GM12878 (cell line): ENCODE results near the gene THYN1. TPM values are rescaled to one million over a fixed set of nuclear protein-coding genes. Genes with fewer than 3 reads are reported as not detected.

Source experiments
- ATAC-seq: fragments of 200-7000 bp; cut with Tn5 transposase; 3 replicates; pipeline ENCODE4 v1.9.1; 2020; ENCODE audit warnings: mild to moderate bottlenecking, moderate library complexity
- BruUV-seq: library from RNA; stranded (reverse); fragments of 400-500 nt; replicated peaks from 2 replicates; lab custom pipeline; 2021; lab: Mats Ljungman, UMichigan
- CTCF ChIA-PET: fragments of 300-600 bp; sonication (Branson Sonifier 250); formaldehyde crosslinking; extraction: SDS; loops from one replicate; lab custom pipeline; 2021; ENCODE audit warnings: inconsistent platforms; lab: Yijun Ruan, JAX
- POLR2A ChIA-PET: fragments of 350-600 bp; formaldehyde crosslinking; extraction: SDS; loops from one replicate; lab custom pipeline; 2021; ENCODE audit warnings: inconsistent platforms; lab: Charles Lee
- RAD21 ChIA-PET: fragments of 300-600 bp; sonication (Branson Sonifier 250); formaldehyde crosslinking; loops from one replicate; lab custom pipeline; 2023; ENCODE audit warnings: antibody characterized with exemption; ENCODE audit not compliant: unreplicated experiment; lab: Charles Lee
- SMC1A ChIA-PET: fragments of 300-600 bp; sonication (Branson Sonifier 250); formaldehyde crosslinking; loops from one replicate; lab custom pipeline; 2023; ENCODE audit not compliant: unreplicated experiment, uncharacterized antibody; lab: Charles Lee
- DNase-seq: peaks from one replicate; pipeline ENCODE4 v3.0.0-alpha.2; 2011; ENCODE audit warnings: low read depth, low spot score
- FAIRE-seq: peaks from 3 replicates; lab custom pipeline; 2011; peaks lifted over from hg19 to GRCh38; lab: Jason Lieb, UNC
- H2AFZ ChIP-seq: 2 replicates; pipeline ENCODE4 v1.6.0; 2011; ENCODE audit warnings: low read depth, low read length, control low read depth; ENCODE audit not compliant: control insufficient read depth
- H3K27ac ChIP-seq: 2 replicates; pipeline ENCODE4 v1.5.1; 2011; ENCODE audit warnings: control low read depth; ENCODE audit not compliant: control insufficient read depth, insufficient read depth
- H3K27me3 ChIP-seq, 2 experiments: replicated peaks in 1 of 2; 2 replicates each; pipeline versions ENCODE4 v1.6.0 to v1.6.1; 2011; ENCODE audit warnings: low read length in 1 of 2; ENCODE audit not compliant: control insufficient read depth in 2 of 2, insufficient read depth in 2 of 2
- H3K36me3 ChIP-seq, 2 experiments: 2 replicates each; pipeline ENCODE4 v1.5.1; 2011; ENCODE audit warnings: low read length in 1 of 2; ENCODE audit not compliant: control insufficient read depth in 2 of 2, insufficient read depth in 2 of 2
- H3K4me1 ChIP-seq: 2 replicates; pipeline ENCODE4 v1.6.1; 2011; ENCODE audit warnings: mild to moderate bottlenecking, low read length, moderate library complexity, mixed read lengths; ENCODE audit not compliant: control insufficient read depth, insufficient read depth
- H3K4me2 ChIP-seq: 2 replicates; pipeline ENCODE4 v1.6.0; 2011; ENCODE audit warnings: control low read depth; ENCODE audit not compliant: control insufficient read depth, insufficient read depth
- H3K4me3 ChIP-seq: fragments of 200-600 bp; sonication (generic); 2 replicates; pipeline ENCODE4 v1.5.1; 2016
- H3K79me2 ChIP-seq: 2 replicates; pipeline ENCODE4 v1.6.0; 2011; ENCODE audit warnings: low read length; ENCODE audit not compliant: control insufficient read depth, insufficient read depth
- H3K9ac ChIP-seq: 2 replicates; pipeline ENCODE4 v1.8.0; 2011; ENCODE audit warnings: low read length, control low read depth, mixed read lengths; ENCODE audit not compliant: control insufficient read depth, insufficient read depth
- H3K9me3 ChIP-seq: replicated peaks from 3 replicates; pipeline ENCODE4 v1.5.1; 2011; ENCODE audit warnings: mild to moderate bottlenecking, low read length; ENCODE audit not compliant: control insufficient read depth, insufficient read depth
- H4K20me1 ChIP-seq: 2 replicates; pipeline ENCODE4 v1.6.0; 2011; ENCODE audit not compliant: control insufficient read depth, insufficient read depth
- DPF2 ChIP-seq: fragments of 450-650 bp; IDR thresholded peaks from 2 replicates; pipeline ENCODE4 v1.6.1; 2017; ENCODE audit warnings: mild to moderate bottlenecking
- IRF3 ChIP-seq: fragments of 450-650 bp; IDR thresholded peaks from 2 replicates; pipeline ENCODE4 v1.6.1; 2014; ENCODE audit warnings: mild to moderate bottlenecking
- NR2F1 ChIP-seq: fragments of 450-650 bp; conservative IDR thresholded peaks from 2 replicates; pipeline ENCODE4 v1.6.1; 2017; ENCODE audit warnings: mild to moderate bottlenecking
- RUNX3 ChIP-seq: IDR thresholded peaks from 2 replicates; pipeline ENCODE4 v1.6.1; 2012; ENCODE audit warnings: low read length, inconsistent platforms
- SMC3 ChIP-seq: IDR thresholded peaks from 2 replicates; pipeline ENCODE4 v1.6.1; 2011; ENCODE audit warnings: low read length, improper control_type of control experiment, borderline replicate concordance
- SREBF1 ChIP-seq: IDR thresholded peaks from 2 replicates; pipeline ENCODE4 v1.6.1; 2012; ENCODE audit warnings: mild to moderate bottlenecking, low read length
- SUZ12 ChIP-seq: fragments of 200-600 bp; sonication (generic); IDR thresholded peaks from one replicate; pipeline ENCODE4 v1.6.1; 2018; ENCODE audit warnings: antibody characterized with exemption, mild to moderate bottlenecking; ENCODE audit not compliant: unreplicated experiment
- ZNF24 ChIP-seq: fragments of 450-650 bp; IDR thresholded peaks from 2 replicates; pipeline ENCODE4 v1.6.1; 2017; ENCODE audit warnings: antibody characterized with exemption, mild to moderate bottlenecking
- ZZZ3 ChIP-seq: IDR thresholded peaks from 2 replicates; pipeline ENCODE4 v1.6.1; 2011; ENCODE audit warnings: low read depth; ENCODE audit not compliant: control insufficient read depth, insufficient read length
- WGBS: methylation state at CpG from one replicate; pipeline ENCODE4 v1.1.6; 2016; ENCODE audit warnings: low lambda C conversion rate; ENCODE audit not compliant: insufficient replicate concordance, insufficient coverage; ENCODE audit errors: missing lambda C conversion rate; 5-methylcytosine and 5-hydroxymethylcytosine counted together
- in situ Hi-C: fragments of 300-500 bp; cut with MboI; formaldehyde crosslinking; loops from 9 replicates; pipeline ENCODE4 v1.14.3; 2018; ENCODE audit warnings: mixed read lengths
- intact Hi-C: fragments of 100-400 bp; cut with micrococcal nuclease; formaldehyde crosslinking; loops from one replicate; pipeline ENCODE4 v1.14.2; 2022; ENCODE audit not compliant: unreplicated experiment
- polyA plus RNA-seq, 11 experiments: library from polyadenylated mRNA; depleted of rRNA in 4 of 11; unstranded in 6 of 11; stranded (reverse) in 5 of 11; fragments of >200 nt; fragmentation: Nextera tagmentation in 4 of 11; fragmentation: Illumina TruSeq in 1 of 11; extraction: Ambion mirVana in 4 of 11; extraction: Trizol in 1 of 11; gene quantifications; 1 replicate in 1 of 11; 2 replicates in 10 of 11; pipeline versions ENCODE4 v1.2.1 to v1.2.3, GENCODE V29; 2011 to 2016; ENCODE audit warnings: inconsistent platforms in 2 of 11, missing spikeins in 2 of 11, low read depth in 1 of 11
- total RNA-seq, 4 experiments: library from RNA; depleted of rRNA in 3 of 4; stranded (reverse); fragments of >200 nt in 3 of 4; fragmentation: Illumina TruSeq in 1 of 4; extraction: Trizol in 1 of 4; gene quantifications; 2 replicates each; pipeline versions ENCODE4 v1.2.1 to v1.2.3, GENCODE V29; 2013 to 2021

THYN1 gene
- total and polyA plus RNA-seq, 10 of the 15 experiments (the other 5 are each of a cell fraction or from before 2014, with no cell fraction given), result 45.7 to 221 (median 96.3) TPM

GRCh38 chr11:134238956-134239355, 14.2 kb downstream of the THYN1 start (continued):
- no peak for TF ChIP-seq SMC3
- TF ChIP-seq RUNX3, result no peak
- no peak for TF ChIP-seq NR2F1
- TF ChIP-seq, all 136 proteins: peak for 0

DNA sequence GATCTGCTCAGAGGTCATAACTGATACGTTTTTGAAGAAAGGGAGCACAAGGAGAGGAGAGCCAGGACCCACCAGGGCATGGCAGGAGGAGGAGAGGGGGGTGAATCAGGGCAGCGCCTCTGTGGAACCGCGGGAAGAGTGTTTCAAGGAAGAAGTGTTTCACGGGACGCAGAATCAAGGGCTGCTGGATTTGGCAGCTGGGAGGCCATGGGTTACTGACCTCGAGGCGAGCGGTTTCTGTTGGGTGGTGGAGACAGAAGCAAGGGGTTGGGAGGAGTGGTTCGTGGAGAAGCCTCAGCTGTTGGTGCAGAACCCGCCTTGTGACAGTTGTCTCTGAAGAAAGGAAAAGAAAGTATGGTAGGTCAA, 15.6 kb downstream of the THYN1 start:
- no peaks in the 10 kb centered on the region for H3K4me1 ChIP-seq
- TF ChIP-seq ZZZ3, result no peak
- no peak for TF ChIP-seq IRF3
- TF ChIP-seq SREBF1, result no peak
- TF ChIP-seq SUZ12, result no peak
- no peak for TF ChIP-seq ZNF24
- TF ChIP-seq DPF2, result no peak
- ChIA-PET POLR2A (no interaction called here), SMC1A (no interaction called here), RAD21 (no interaction called here), CTCF (interaction anchor here (0.7 kb wide), 1 partner anchor 190 kb away, joined by 3 read pairs; no protein-coding TSS in a partner anchor)
- no peaks in the 10 kb centered on the region for H3K9me3 ChIP-seq
- H3K36me3 ChIP-seq, result peaks cover 0 to 6% of the 10 kb centered on the region in 2 experiments; a peak in 3 of 4 replicates
- DNase-seq (no peak), FAIRE-seq (no peak), ATAC-seq (no peak)
- no peaks in the 10 kb centered on the region for H4K20me1 ChIP-seq
- H3K4me2 ChIP-seq, result no peak overlapping the region
- in situ Hi-C loops (no loop called here), intact Hi-C loops (no loop called here)
- no peak overlapping the region for H3K9ac ChIP-seq
- H2AFZ ChIP-seq, result no peak overlapping the region
- H3K4me3 ChIP-seq, result no peak overlapping the region
- WGBS, result 82% methylated on average over 11 of the region's 11 CpGs
- no peaks in the 10 kb centered on the region for H3K79me2 ChIP-seq
- H3K27ac ChIP-seq, result no peak overlapping the region
- BruUV-seq, result no TSS peak
- no peaks in the 10 kb centered on the region for H3K27me3 ChIP-seq
